ENCODE measurements around the gene MED23.
"Not testable (repeated sequence)": the region's sequence is repeated elsewhere in the genome, so short reads cannot be mapped to it uniquely, and the experiment has no call there.

The MED23 gene

GRCh38 chr6:131545317-131545716 lies 82.7 kb downstream of the MED23 start:
- in situ Hi-C loops (cut with HindIII; ENCODE audit: low pct_ligation_motif_present, low pct_unique_long_range_greater_than_20kb, low sequenced_read_pairs): no loop called here
- no peak for DNase-seq

- in situ Hi-C loops (cut with HindIII; ENCODE audit: low pct_ligation_motif_present, low pct_unique_long_range_greater_than_20kb, low sequenced_read_pairs); DNase-seq: not testable (repeated sequence)
Observed at GRCh38 chr6:131538615-131539014, 89.4 kb downstream of the MED23 start.

- no peak for DNase-seq
- in situ Hi-C loops (cut with HindIII; ENCODE audit: low pct_ligation_motif_present, low pct_unique_long_range_greater_than_20kb, low sequenced_read_pairs): no loop called here
Observed at GRCh38 chr6:131532580-131533039, 95.4 kb downstream of the MED23 start.

- in situ Hi-C loops (cut with HindIII; ENCODE audit: low pct_ligation_motif_present, low pct_unique_long_range_greater_than_20kb, low sequenced_read_pairs); DNase-seq: not testable (repeated sequence)
Observed at GRCh38 chr6:131531681-131532080, 96.4 kb downstream of the MED23 start.

GRCh38 chr6:131530936-131531335 lies 97.1 kb downstream of the MED23 start:
- DNase-seq; in situ Hi-C loops (cut with HindIII; ENCODE audit: low pct_ligation_motif_present, low pct_unique_long_range_greater_than_20kb, low sequenced_read_pairs): not testable (repeated sequence)

- in situ Hi-C loops (cut with HindIII; ENCODE audit: low pct_ligation_motif_present, low pct_unique_long_range_greater_than_20kb, low sequenced_read_pairs): no loop called here
- DNase-seq: no peak
Observed at GRCh38 chr6:131524695-131525336, 103.2 kb downstream of the MED23 start.

GRCh38 chr6:131523988-131524673 lies 103.9 kb downstream of the MED23 start:
- no peak for DNase-seq
- in situ Hi-C loops (cut with HindIII; ENCODE audit: low pct_ligation_motif_present, low pct_unique_long_range_greater_than_20kb, low sequenced_read_pairs): no loop called here
